Stomach (tissue), 9 donors: ENCODE measurements around the gene LPAR3. TPM values are rescaled to one million over a fixed set of nuclear protein-coding genes. Genes with fewer than 3 reads are reported as not detected.

Experiments
- DNase-seq, 2 donors: peaks; one replicate each; pipeline versions ENCODE4 v3.0.0 to v3.0.0-alpha.2; 2013 to 2019
- H3K27ac ChIP-seq, 5 donors: fragments of 200-600 bp in 4 of 5; sonication (generic) in 4 of 5; one replicate each; pipeline ENCODE4 v1.5.1; 2013 to 2019; ENCODE audit warnings: mild to moderate bottlenecking in 1 of 5, moderate library complexity in 1 of 5
- H3K27me3 ChIP-seq, 3 donors: fragments of 200-600 bp; sonication (generic); one replicate each; pipeline ENCODE4 v1.5.1; 2017 to 2019; ENCODE audit warnings: mixed run types in 1 of 3
- H3K36me3 ChIP-seq, 4 donors: fragments of 200-600 bp; sonication (generic); 1 replicate in 3 of 4; 2 replicates in 1 of 4; pipeline ENCODE4 v1.5.1; 2016 to 2019
- H3K4me1 ChIP-seq, 4 donors: fragments of 200-600 bp; sonication (generic); one replicate each; pipeline ENCODE4 v1.5.1; 2016 to 2019
- H3K4me3 ChIP-seq, 4 donors: fragments of 200-600 bp; sonication (generic) in 3 of 4; one replicate each; pipeline ENCODE4 v1.5.1; 2016 to 2019; ENCODE audit warnings: mild to moderate bottlenecking in 1 of 4
- H3K9me3 ChIP-seq, 4 donors: fragments of 200-600 bp; sonication (generic); one replicate each; pipeline ENCODE4 v1.5.1; 2016 to 2019
- EP300 ChIP-seq: sonication (generic); formaldehyde crosslinking; IDR thresholded peaks from one replicate; pipeline ENCODE4 v1.6.1; 2017; ENCODE audit warnings: antibody characterized with exemption
- POLR2A ChIP-seq, 4 donors: fragments of 450-650 bp; IDR thresholded peaks; one replicate each; pipeline ENCODE4 v1.6.1; 2016; ENCODE audit warnings: antibody characterized with exemption in 4 of 4, control low read depth in 2 of 4, mild to moderate bottlenecking in 1 of 4, moderate library complexity in 1 of 4
- POLR2AphosphoS5 ChIP-seq, 3 donors: sonication (generic); formaldehyde crosslinking; IDR thresholded peaks; one replicate each; pipeline ENCODE4 v1.6.1; 2016; ENCODE audit warnings: antibody characterized with exemption in 3 of 3
- WGBS, 5 donors: extraction: QIAGEN DNeasy Blood & Tissue Kit in 3 of 5; methylation state at CpG; one replicate each; pipeline versions ENCODE4 v1.1.5 to v1.1.7; 2013 to 2018; 5-methylcytosine and 5-hydroxymethylcytosine counted together
- intact Hi-C: fragments of 100-400 bp; cut with DNase I; formaldehyde crosslinking; loops from one replicate; pipeline ENCODE4 v1.15.1; 2023; ENCODE audit warnings: low total_unique reads
- polyA plus RNA-seq, 3 donors: library from polyadenylated mRNA; stranded (reverse); fragments of 200-250 nt; gene quantifications; one replicate each; pipeline ENCODE4 v1.2.3, GENCODE V29; 2013
- total RNA-seq, 5 donors: library from RNA; depleted of rRNA; stranded (reverse); fragments of >200 nt; gene quantifications; one replicate each; pipeline versions ENCODE4 v1.1.0 to v1.2.3, GENCODE V29; 2014 to 2016
- TF ChIP-seq, protein P1 (sequence below), 7 experiments: fragments of 450-650 bp in 4 of 7; fragments of 200-600 bp in 3 of 7; sonication (generic) in 3 of 7; IDR thresholded peaks; one replicate each; pipeline ENCODE4 v1.5.1; 2016 to 2019; ENCODE audit warnings: antibody characterized with exemption in 7 of 7, control low read depth in 2 of 7, mild to moderate bottlenecking in 1 of 7
- donor health status: healthy with polysubstance abuse.
- donor health status: Bipolar disorder and iron deficiency.
- donor health status: healthy.

LPAR3 gene
- total and polyA plus RNA-seq, 8 donors = 0.12 to 2.7 (median 1.2) TPM; not detected in 3

DNA sequence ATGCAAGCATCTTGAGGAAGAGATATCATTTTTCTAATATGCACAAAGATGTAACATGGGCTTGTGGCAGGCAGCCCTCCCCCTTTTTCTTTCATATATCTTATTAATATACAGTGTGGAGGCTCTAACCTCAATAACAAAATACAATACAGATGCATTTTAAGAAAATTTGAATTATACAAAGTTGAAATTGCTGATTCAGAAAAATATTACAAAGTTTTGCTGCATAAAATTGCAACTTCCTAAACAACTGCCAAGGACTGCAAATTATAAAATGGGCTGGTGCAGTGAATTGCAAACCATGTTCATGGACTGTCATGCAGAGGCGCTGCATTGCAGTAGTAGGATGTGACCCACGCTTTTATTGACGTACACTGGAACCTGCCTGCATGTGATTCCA, 84.0 kb downstream of the LPAR3 start:
- Histone ChIP-seq H3K27ac (no peak overlapping the region), H3K36me3 (no peaks in the 10 kb centered on the region), H3K9me3 (no peaks in the 10 kb centered on the region), H3K4me1 (peaks cover 0 to 3% (median 0%) of the 10 kb centered on the region in 4 donors), H3K4me3 (no peak overlapping the region), H3K27me3 (peaks cover 0 to 4% (median 0%) of the 10 kb centered on the region in 3 donors)
- intact Hi-C loops = no loop called here
- no peak for TF ChIP-seq EP300
- TF ChIP-seq POLR2A (IDR thresholded peaks at IDR 0.05) = no peak
- TF ChIP-seq, protein P1, sequence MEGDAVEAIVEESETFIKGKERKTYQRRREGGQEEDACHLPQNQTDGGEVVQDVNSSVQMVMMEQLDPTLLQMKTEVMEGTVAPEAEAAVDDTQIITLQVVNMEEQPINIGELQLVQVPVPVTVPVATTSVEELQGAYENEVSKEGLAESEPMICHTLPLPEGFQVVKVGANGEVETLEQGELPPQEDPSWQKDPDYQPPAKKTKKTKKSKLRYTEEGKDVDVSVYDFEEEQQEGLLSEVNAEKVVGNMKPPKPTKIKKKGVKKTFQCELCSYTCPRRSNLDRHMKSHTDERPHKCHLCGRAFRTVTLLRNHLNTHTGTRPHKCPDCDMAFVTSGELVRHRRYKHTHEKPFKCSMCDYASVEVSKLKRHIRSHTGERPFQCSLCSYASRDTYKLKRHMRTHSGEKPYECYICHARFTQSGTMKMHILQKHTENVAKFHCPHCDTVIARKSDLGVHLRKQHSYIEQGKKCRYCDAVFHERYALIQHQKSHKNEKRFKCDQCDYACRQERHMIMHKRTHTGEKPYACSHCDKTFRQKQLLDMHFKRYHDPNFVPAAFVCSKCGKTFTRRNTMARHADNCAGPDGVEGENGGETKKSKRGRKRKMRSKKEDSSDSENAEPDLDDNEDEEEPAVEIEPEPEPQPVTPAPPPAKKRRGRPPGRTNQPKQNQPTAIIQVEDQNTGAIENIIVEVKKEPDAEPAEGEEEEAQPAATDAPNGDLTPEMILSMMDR (IDR thresholded peaks at IDR 0.05) = no peak
- TF ChIP-seq POLR2AphosphoS5 (IDR thresholded peaks at IDR 0.05) = no peak
- 93 to 98% (median 95%) methylated on average over 3 of the region's 3 CpGs for WGBS, 5 donors
- no peak for DNase-seq

DNA sequence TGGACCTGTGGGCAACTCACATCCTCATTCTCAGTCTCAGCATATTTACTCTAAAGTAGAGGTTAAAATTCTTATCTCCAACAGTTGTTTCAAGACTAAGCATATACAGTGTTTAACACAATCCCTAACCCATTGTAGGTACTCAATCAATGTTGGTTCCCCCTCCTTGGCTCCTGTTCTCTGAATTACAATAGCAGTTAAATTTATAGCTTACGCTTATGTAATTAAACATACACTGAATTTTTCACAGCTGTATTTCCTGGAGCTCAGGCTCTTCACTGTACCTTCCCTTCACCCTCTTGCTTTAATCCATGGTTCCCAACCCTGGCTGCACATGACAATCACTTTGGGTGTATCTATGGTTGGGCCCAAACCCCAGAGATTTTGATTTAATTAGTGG, 89.4 kb downstream of the LPAR3 start:
- Histone ChIP-seq H3K27ac (no peak overlapping the region), H3K36me3 (no peaks in the 10 kb centered on the region), H3K4me3 (no peak overlapping the region), H3K27me3 (no peaks in the 10 kb centered on the region), H3K4me1 (peaks cover 0 to 3% (median 0%) of the 10 kb centered on the region in 4 donors), H3K9me3 (no peaks in the 10 kb centered on the region)
- intact Hi-C loops = no loop called here
- TF ChIP-seq POLR2A (IDR thresholded peaks at IDR 0.05) = no peak
- no peak for TF ChIP-seq POLR2AphosphoS5 (IDR thresholded peaks at IDR 0.05)
- TF ChIP-seq, protein P1 (IDR thresholded peaks at IDR 0.05) = no peak
- no peak for TF ChIP-seq EP300
- 85 to 97% (median 94%) methylated on average over 1 of the region's 1 CpG for WGBS, 5 donors
- no peak for DNase-seq

DNA sequence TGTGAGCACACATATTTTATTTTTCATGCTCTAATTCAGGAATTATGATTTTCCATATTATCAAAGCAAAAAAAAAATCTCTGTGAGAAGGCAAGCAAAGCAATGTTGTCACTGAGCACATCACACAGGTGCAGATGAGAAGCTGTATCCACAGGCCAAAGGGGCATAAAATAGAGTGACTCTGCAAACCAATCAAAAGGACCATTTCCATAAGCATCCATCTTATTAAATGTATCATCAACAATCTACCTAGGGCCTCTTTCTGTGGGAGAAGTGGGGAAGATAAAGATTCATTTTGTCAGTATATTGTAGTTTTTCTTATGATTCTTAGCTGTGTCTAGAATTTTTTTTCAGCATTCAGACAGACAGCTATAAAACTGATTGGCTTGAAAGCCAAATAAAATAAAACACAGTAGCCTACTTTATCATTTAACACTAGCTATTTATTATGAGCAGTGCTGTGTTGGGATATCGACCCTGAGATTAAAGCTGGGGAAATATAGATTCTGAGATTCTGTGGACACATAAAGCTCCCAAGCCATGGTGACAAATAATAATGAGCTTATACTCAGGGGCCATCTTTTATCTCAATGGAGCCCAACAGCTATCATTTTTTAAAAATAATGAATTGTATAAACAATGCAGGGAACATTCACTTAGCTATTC, 90.3 kb downstream of the LPAR3 start:
- DNase-seq = no peak
- intact Hi-C loops = no loop called here
- no peaks in the 10 kb centered on the region for H3K36me3 ChIP-seq
- peaks cover 0 to 3% (median 0%) of the 10 kb centered on the region in 4 donors for H3K4me1 ChIP-seq
- no peak overlapping the region for H3K27ac ChIP-seq
- no peak for TF ChIP-seq POLR2AphosphoS5 (IDR thresholded peaks at IDR 0.05)
- TF ChIP-seq, protein P1 (IDR thresholded peaks at IDR 0.05) = no peak
- no peak for TF ChIP-seq POLR2A (IDR thresholded peaks at IDR 0.05)
- no peak for TF ChIP-seq EP300
- H3K9me3 ChIP-seq = no peaks in the 10 kb centered on the region
- no peaks in the 10 kb centered on the region for H3K27me3 ChIP-seq
- H3K4me3 ChIP-seq = no peak overlapping the region
- WGBS, 5 donors = 66 to 81% (median 73%) methylated on average over 1 of the region's 1 CpG

DNA sequence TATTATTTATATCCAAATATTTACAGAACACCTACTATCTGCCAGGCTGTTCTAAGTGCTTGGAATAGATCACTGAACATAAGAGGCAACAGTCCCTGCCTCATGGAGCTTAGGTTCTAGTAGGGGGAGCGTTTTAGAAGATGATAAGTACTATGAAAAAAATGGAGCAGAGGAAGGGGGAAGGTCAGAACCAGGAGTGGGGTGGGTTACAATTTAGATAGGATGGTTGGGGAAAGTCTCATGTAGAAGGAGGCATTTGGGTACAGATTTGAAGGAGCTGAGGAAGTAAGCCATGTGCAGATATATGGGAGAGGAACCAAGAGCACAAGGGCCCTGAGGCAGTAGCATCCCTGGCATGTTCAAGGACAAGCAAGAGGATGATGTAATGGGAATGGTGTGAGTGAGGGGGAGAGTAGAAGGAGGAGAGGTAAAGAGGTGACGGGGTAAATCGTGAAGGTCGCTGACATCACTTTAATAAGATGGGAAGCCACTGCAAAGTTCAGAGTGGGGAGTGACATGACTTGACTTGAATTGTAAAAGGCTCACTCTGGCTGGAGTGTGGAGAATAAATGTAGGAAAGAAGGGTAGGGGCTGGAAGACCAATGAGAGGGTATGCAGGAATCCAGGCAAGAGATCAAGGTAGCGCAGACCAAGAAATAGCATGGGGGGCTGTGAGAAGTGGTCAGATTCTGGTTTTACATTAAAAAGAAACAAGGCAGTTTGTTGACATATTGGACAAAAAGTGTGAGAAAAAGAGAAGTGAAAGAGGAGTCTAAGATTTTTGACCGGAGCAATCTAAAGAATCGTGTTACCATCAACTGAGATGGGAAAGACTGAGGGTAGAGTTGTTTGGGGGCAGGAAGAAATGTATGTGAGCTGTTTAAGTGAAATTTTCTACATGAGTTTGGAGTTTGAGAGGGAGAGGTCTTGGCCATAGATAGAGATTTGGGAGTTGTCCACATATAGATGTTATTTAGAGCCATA, 92.6 kb downstream of the LPAR3 start:
- Histone ChIP-seq H3K36me3 (no peaks in the 10 kb centered on the region), H3K27ac (no peak overlapping the region), H3K9me3 (no peaks in the 10 kb centered on the region), H3K4me1 (peaks cover 0 to 2% (median 0%) of the 10 kb centered on the region in 4 donors), H3K4me3 (no peak overlapping the region), H3K27me3 (no peaks in the 10 kb centered on the region)
- intact Hi-C loops = no loop called here
- no peak for DNase-seq
- TF ChIP-seq, protein P1 (IDR thresholded peaks at IDR 0.05) = no peak
- TF ChIP-seq POLR2A (IDR thresholded peaks at IDR 0.05) (no peak), POLR2AphosphoS5 (IDR thresholded peaks at IDR 0.05) (no peak), EP300 (no peak)
- 84 to 91% (median 86%) methylated on average over 7 of the region's 7 CpGs for WGBS, 5 donors
